ENCODE data around the gene SOAT1.

DNA sequence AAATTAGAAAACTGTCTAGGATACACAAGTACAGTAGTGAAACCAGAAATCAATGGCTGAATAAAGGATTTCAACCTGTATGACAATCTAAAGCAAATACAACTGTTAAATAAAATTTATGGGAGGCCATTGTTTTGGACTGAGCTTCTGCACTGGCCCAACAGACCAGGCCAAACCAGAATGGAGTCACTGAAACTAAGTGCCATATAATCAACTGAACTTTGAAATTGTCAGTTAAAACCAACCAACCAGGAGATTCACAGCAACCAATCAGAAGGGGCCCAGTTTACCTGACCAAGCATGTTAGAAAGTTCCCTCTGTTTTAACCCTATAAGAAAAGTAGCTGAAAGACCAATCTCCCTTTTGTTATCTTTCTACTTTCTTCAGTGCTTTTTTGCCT is 30.5 kb upstream of the SOAT1 start:
- TF ChIP-seq, protein P1, sequence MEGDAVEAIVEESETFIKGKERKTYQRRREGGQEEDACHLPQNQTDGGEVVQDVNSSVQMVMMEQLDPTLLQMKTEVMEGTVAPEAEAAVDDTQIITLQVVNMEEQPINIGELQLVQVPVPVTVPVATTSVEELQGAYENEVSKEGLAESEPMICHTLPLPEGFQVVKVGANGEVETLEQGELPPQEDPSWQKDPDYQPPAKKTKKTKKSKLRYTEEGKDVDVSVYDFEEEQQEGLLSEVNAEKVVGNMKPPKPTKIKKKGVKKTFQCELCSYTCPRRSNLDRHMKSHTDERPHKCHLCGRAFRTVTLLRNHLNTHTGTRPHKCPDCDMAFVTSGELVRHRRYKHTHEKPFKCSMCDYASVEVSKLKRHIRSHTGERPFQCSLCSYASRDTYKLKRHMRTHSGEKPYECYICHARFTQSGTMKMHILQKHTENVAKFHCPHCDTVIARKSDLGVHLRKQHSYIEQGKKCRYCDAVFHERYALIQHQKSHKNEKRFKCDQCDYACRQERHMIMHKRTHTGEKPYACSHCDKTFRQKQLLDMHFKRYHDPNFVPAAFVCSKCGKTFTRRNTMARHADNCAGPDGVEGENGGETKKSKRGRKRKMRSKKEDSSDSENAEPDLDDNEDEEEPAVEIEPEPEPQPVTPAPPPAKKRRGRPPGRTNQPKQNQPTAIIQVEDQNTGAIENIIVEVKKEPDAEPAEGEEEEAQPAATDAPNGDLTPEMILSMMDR (conservative IDR thresholded peaks at IDR 0.05) = no peak
- no peak for TF ChIP-seq EZH2 (IDR thresholded peaks at IDR 0.05; ENCODE audit: low read depth)
